A549 (cell line): Measurements from ENCODE around the gene FAM120A. TPM values are rescaled to one million over a fixed set of nuclear protein-coding genes. Genes with fewer than 3 reads are reported as not detected.
A peak's percentile ranks its signal among the peaks of the same experiment; 100 is the strongest.

ENCODE experiments used
- ATAC-seq, 2 experiments: fragments of 200-7000 bp in 1 of 2; fragments of >200 bp in 1 of 2; cut with Nextera tagmentation in 1 of 2; cut with Tn5 transposase in 1 of 2; 3 replicates each; pipeline versions ENCODE4 v1.8.0 to v1.9.1; 2018 to 2020; ENCODE audit warnings: mild to moderate bottlenecking in 1 of 2, moderate library complexity in 1 of 2
- CTCF ChIA-PET: fragments of 300-600 bp; sonication (Branson Sonifier 250); formaldehyde crosslinking; extraction: SDS; loops from one replicate; lab custom pipeline; 2021; ENCODE audit warnings: antibody characterized with exemption, inconsistent platforms; lab: Yijun Ruan, JAX
- POLR2A ChIA-PET: fragments of 350-600 bp; formaldehyde crosslinking; extraction: SDS; loops from one replicate; lab custom pipeline; 2021; ENCODE audit warnings: antibody characterized with exemption, inconsistent platforms; lab: Yijun Ruan, JAX
- DNase-seq, 2 experiments: peaks; one replicate each; pipeline versions ENCODE4 v3.0.0 to v3.0.0-alpha.2; 2011 to 2016; ENCODE audit warnings: low read depth in 1 of 2, low spot score in 1 of 2
- FAIRE-seq: peaks from 2 replicates; lab custom pipeline; 2011; peaks lifted over from hg19 to GRCh38; lab: Jason Lieb, UNC
- H3K27ac ChIP-seq, 2 experiments: fragments of >200 bp; sonication (Bioruptor Twin); formaldehyde crosslinking; 3 replicates each; pipeline ENCODE4 v1.5.1; 2016 to 2017
- H3K4me1 ChIP-seq: fragments of >200 bp; sonication (Bioruptor Twin); formaldehyde crosslinking; 3 replicates; pipeline ENCODE4 v1.6.1; 2016
- H3K4me2 ChIP-seq: fragments of >200 bp; sonication (Bioruptor Twin); formaldehyde crosslinking; 3 replicates; pipeline ENCODE4 v1.6.1; 2016
- H3K4me3 ChIP-seq: fragments of >200 bp; sonication (Bioruptor Twin); formaldehyde crosslinking; 3 replicates; pipeline ENCODE4 v1.5.1; 2016
- H3K9me3 ChIP-seq: fragments of >200 bp; sonication (Bioruptor Twin); formaldehyde crosslinking; 3 replicates; pipeline ENCODE4 v1.6.1; 2016
- ATOH8 ChIP-seq: fragments of 250-450 bp; sonication (Bioruptor Pico); IDR thresholded peaks from 2 replicates; pipeline ENCODE4 v1.5.0; 2020; ENCODE audit warnings: low read depth, mild to moderate bottlenecking, moderate library complexity
- BCL3 ChIP-seq: fragments of >200 bp; sonication (Bioruptor Twin); formaldehyde crosslinking; IDR thresholded peaks from 3 replicates; pipeline ENCODE4 v1.6.1; 2016
- CTCF ChIP-seq: fragments of >200 bp; sonication (Bioruptor Twin); formaldehyde crosslinking; IDR thresholded peaks from 3 replicates; pipeline ENCODE4 v1.5.1; 2016
- ESRRA ChIP-seq: fragments of 150-350 bp; IDR thresholded peaks from 2 replicates; pipeline ENCODE4 v1.6.1; 2014; ENCODE audit warnings: mild to moderate bottlenecking, low read length, borderline replicate concordance
- FOSL2 ChIP-seq, 2 experiments: fragments of 450-650 bp in 1 of 2; fragments of >200 bp in 1 of 2; sonication (Bioruptor Twin) in 1 of 2; formaldehyde crosslinking; IDR thresholded peaks; 2 replicates each; pipeline versions ENCODE4 v1.5.0 to v1.6.1; 2016 to 2020; ENCODE audit warnings: mild to moderate bottlenecking in 1 of 2, moderate library complexity in 1 of 2
- KDM5A ChIP-seq: fragments of 200-600 bp; sonication (generic); IDR thresholded peaks from 2 replicates; pipeline ENCODE4 v1.6.1; 2016; ENCODE audit warnings: antibody characterized with exemption, mild to moderate bottlenecking
- MAFK ChIP-seq: fragments of 450-650 bp; IDR thresholded peaks from 2 replicates; pipeline ENCODE4 v1.6.1; 2014; ENCODE audit not compliant: partially characterized antibody
- NPAS2 ChIP-seq: fragments of 250-450 bp; sonication (Bioruptor Pico); IDR thresholded peaks from 2 replicates; pipeline ENCODE4 v1.8.0; 2022; ENCODE audit warnings: mild to moderate bottlenecking, moderate library complexity, borderline replicate concordance
- POLR2A ChIP-seq: IDR thresholded peaks from 2 replicates; pipeline ENCODE4 v1.6.1; 2012; ENCODE audit warnings: mild to moderate bottlenecking, low read length
- RAD21 ChIP-seq, 2 experiments: fragments of >200 bp in 1 of 2; sonication (Bioruptor Twin) in 1 of 2; formaldehyde crosslinking in 1 of 2; IDR thresholded peaks in 1 of 2; conservative IDR thresholded peaks in 1 of 2; 2 replicates in 1 of 2; 3 replicates in 1 of 2; pipeline ENCODE4 v1.6.1; 2012 to 2018; ENCODE audit warnings: inconsistent platforms in 1 of 2
- SMC3 ChIP-seq: fragments of >200 bp; sonication (Bioruptor Twin); formaldehyde crosslinking; IDR thresholded peaks from 3 replicates; pipeline ENCODE4 v1.6.1; 2018; ENCODE audit warnings: inconsistent platforms
- ZSCAN20 ChIP-seq: fragments of 250-450 bp; sonication (Bioruptor Pico); IDR thresholded peaks from 2 replicates; pipeline ENCODE4 v1.8.0; 2022; ENCODE audit warnings: mild to moderate bottlenecking, moderate library complexity
- WGBS: methylation state at CpG from one replicate; pipeline ENCODE4 v1.1.6; 2017; ENCODE audit errors: missing lambda C conversion rate; 5-methylcytosine and 5-hydroxymethylcytosine counted together
- polyA plus RNA-seq, 4 experiments: library from polyadenylated mRNA; depleted of rRNA in 3 of 4; stranded (reverse); fragments of >200 nt; fragmentation: RNase III in 1 of 4; extraction: RNeasy Plus Mini Kit Qiagen cat#74134 plus additional on column Dnase treatment in 1 of 4; gene quantifications; 2 replicates in 3 of 4; 3 replicates in 1 of 4; pipeline ENCODE4 v1.2.3, GENCODE V29; 2011 to 2017

FAM120A gene
- polyA plus RNA-seq, 2 of the 4 experiments (the other 2 are of a cell fraction) = 86.3 to 111 TPM

GRCh38 chr9:93576258-93577077, 125.0 kb downstream of the FAM120A start, which contains the start of gene PHF2:
TSS of gene PHF2 (plus strand) at chr9:93576584. CDS start at chr9:93576774, 190 bp downstream.
- no peak for TF ChIP-seq ESRRA
- no peak for TF ChIP-seq MAFK
- no peak for TF ChIP-seq NPAS2 (CRISPR knock-in tag)
- peak; percentile 26 for TF ChIP-seq POLR2A
- no peak for TF ChIP-seq ZSCAN20 (CRISPR knock-in tag)
- TF ChIP-seq BCL3 = 0 out of 3 replicates have a peak, but pooled peaks have one; percentile 11
- Histone ChIP-seq H3K4me3 (peak within 1 kb of the TSS; percentile 96), H3K4me2 (peak within 1 kb of the TSS; percentile 98), H3K27ac (peak within 1 kb of the TSS; percentile 89 to 100), H3K4me1 (peaks cover 14% of the 10 kb centered on the region), H3K9me3 (peaks cover 4% of the 10 kb centered on the region; the same call in 2 of the 3 replicates)
- WGBS = no CpG with 5 or more reads among the region's 140 CpGs
- DNase-seq = peak in 1 of 2 experiments; percentile 47
- POLR2A ChIA-PET = interaction anchor here (1.5 to 2.4 kb wide), 2 partner anchors 10 to 123 kb away, joined by 7 to 16 read pairs; partner anchors contain the start of gene FAM120AOS
- FAIRE-seq = no peak
- ATAC-seq = peak; percentile 52 to 58
- CTCF ChIA-PET = interaction anchor here (0.7 to 2.8 kb wide), 2 partner anchors 10 to 149 kb away, joined by 3 to 17 read pairs; no protein-coding TSS in a partner anchor

- ATAC-seq (peak; percentile 1 to 14; a peak in 4 of 6 replicates), DNase-seq (peak in 1 of 2 experiments; percentile 23), FAIRE-seq (no peak)
- TF ChIP-seq RAD21 (conservative IDR thresholded peaks at IDR 0.05 in 1 of 2, IDR thresholded peaks at IDR 0.05 in 1 of 2) (no peak), SMC3 (no peak), KDM5A (no peak), ESRRA (no peak), ATOH8 (CRISPR knock-in tag) (no peak), FOSL2 (IDR thresholded peaks at IDR 0.05) (no peak), FOSL2 (CRISPR knock-in tag; IDR thresholded peaks at IDR 0.05) (no peak), CTCF (no peak)
- peak overlapping the region; percentile 93 for H3K4me2 ChIP-seq
- 17% methylated on average over 6 of the region's 74 CpGs for WGBS
- H3K9me3 ChIP-seq = no peaks in the 10 kb centered on the region
- CTCF ChIA-PET = interaction anchor here (0.7 kb wide), 1 partner anchor 148 kb away, joined by 3 read pairs; no protein-coding TSS in a partner anchor
- peaks cover 14% of the 10 kb centered on the region for H3K4me1 ChIP-seq
- POLR2A ChIA-PET = no interaction called here
- H3K27ac ChIP-seq = peak overlapping the region; percentile 89 to 100
- peak overlapping the region; percentile 96 for H3K4me3 ChIP-seq
These were observed 125.8 kb downstream of the FAM120A start for GRCh38 chr9:93577078-93577974.
